Stomach (tissue), 4 donors: ENCODE measurements around the gene ELOVL5.

Source experiments
- POLR2A ChIP-seq, 4 donors: fragments of 450-650 bp; IDR thresholded peaks; one replicate each; pipeline ENCODE4 v1.6.1; 2016; ENCODE audit warnings: antibody characterized with exemption in 4 of 4, control low read depth in 2 of 4, mild to moderate bottlenecking in 1 of 4, moderate library complexity in 1 of 4
- POLR2AphosphoS5 ChIP-seq, 3 donors: sonication (generic); formaldehyde crosslinking; IDR thresholded peaks; one replicate each; pipeline ENCODE4 v1.6.1; 2016; ENCODE audit warnings: antibody characterized with exemption in 3 of 3
- TF ChIP-seq, protein P1 (sequence below), 7 experiments: fragments of 450-650 bp in 4 of 7; fragments of 200-600 bp in 3 of 7; sonication (generic) in 3 of 7; IDR thresholded peaks; one replicate each; pipeline ENCODE4 v1.5.1; 2016 to 2019; ENCODE audit warnings: antibody characterized with exemption in 7 of 7, control low read depth in 2 of 7, mild to moderate bottlenecking in 1 of 7

DNA sequence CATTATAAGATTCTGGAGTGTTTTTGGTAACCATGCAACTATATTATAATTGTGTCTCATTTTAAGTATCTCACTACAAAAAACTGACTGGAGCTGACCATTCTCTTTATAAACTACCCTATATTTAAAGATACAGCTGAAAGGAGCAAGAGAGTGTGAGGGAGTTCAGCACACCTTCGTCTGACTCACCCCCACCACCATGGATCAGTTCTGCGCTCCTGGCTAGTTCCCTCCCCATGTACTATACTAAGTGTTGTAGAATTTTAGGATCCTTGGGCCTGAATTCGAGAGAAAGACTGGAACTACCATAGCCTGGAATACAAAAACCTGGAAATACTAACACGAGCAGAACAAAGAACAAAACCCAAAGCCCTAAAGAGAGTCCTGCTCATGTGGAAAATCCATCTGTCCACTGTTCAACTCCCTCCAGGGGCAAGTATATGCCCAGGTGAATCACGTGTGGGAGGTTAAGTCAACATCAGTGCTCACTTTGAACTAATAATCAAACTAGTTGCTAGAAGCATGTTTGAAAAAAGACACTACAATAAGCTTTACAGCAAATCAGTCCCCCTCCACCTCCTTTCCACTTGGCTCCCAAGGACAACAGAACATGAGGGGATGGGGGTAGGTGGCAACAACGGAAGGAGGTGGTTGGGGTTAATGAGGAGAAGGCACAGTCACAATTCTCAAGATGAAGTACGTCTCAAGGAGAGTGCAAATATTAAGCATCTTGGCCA, 46.8 kb downstream of the ELOVL5 start:
- TF ChIP-seq, protein P1, sequence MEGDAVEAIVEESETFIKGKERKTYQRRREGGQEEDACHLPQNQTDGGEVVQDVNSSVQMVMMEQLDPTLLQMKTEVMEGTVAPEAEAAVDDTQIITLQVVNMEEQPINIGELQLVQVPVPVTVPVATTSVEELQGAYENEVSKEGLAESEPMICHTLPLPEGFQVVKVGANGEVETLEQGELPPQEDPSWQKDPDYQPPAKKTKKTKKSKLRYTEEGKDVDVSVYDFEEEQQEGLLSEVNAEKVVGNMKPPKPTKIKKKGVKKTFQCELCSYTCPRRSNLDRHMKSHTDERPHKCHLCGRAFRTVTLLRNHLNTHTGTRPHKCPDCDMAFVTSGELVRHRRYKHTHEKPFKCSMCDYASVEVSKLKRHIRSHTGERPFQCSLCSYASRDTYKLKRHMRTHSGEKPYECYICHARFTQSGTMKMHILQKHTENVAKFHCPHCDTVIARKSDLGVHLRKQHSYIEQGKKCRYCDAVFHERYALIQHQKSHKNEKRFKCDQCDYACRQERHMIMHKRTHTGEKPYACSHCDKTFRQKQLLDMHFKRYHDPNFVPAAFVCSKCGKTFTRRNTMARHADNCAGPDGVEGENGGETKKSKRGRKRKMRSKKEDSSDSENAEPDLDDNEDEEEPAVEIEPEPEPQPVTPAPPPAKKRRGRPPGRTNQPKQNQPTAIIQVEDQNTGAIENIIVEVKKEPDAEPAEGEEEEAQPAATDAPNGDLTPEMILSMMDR (IDR thresholded peaks at IDR 0.05), result no peak
- TF ChIP-seq POLR2A (IDR thresholded peaks at IDR 0.05), result no peak
- TF ChIP-seq POLR2AphosphoS5 (IDR thresholded peaks at IDR 0.05), result no peak
